Lower lobe of right lung (tissue), 2 donors: ENCODE measurements around the gene ZNF566. TPM values are rescaled to one million over a fixed set of nuclear protein-coding genes. Genes with fewer than 3 reads are reported as not detected.

Experiments
- ATAC-seq, 2 donors: fragments of 200-7000 bp; cut with Tn5 transposase; one replicate each; pipeline ENCODE4 v1.9.1; 2020 to 2022; ENCODE audit warnings: mild to moderate bottlenecking in 2 of 2, moderate library complexity in 2 of 2
- DNase-seq: peaks from one replicate; pipeline ENCODE4 v3.0.0-alpha.2; 2020
- H3K27ac ChIP-seq: fragments of 200-600 bp; one replicate; pipeline ENCODE4 v1.8.0; 2022
- H3K27me3 ChIP-seq: fragments of 200-600 bp; one replicate; pipeline ENCODE4 v1.8.0; 2022; ENCODE audit warnings: low read depth
- H3K36me3 ChIP-seq: fragments of 200-600 bp; one replicate; pipeline ENCODE4 v1.8.0; 2022; ENCODE audit warnings: mild to moderate bottlenecking
- H3K4me1 ChIP-seq: fragments of 200-600 bp; one replicate; pipeline ENCODE4 v1.8.0; 2022
- H3K4me3 ChIP-seq: fragments of 200-600 bp; one replicate; pipeline ENCODE4 v1.8.0; 2022; ENCODE audit warnings: mild to moderate bottlenecking
- H3K9me3 ChIP-seq: fragments of 200-600 bp; one replicate; pipeline ENCODE4 v1.8.0; 2022
- CTCF ChIP-seq: fragments of 200-600 bp; IDR thresholded peaks from one replicate; pipeline ENCODE4 v1.8.0; 2022; ENCODE audit warnings: antibody characterized with exemption, mild to moderate bottlenecking
- intact Hi-C: fragments of 100-400 bp; cut with DNase I; formaldehyde crosslinking; loops from one replicate; pipeline ENCODE4 v1.11.0; 2022
- total RNA-seq: library from RNA; stranded (reverse); fragmentation: NEBNext Ultra II Directional; extraction: Animal tissue kit (Norgen Biotek cat#: 25700); gene quantifications from one replicate; pipeline ENCODE4 v1.2.1, GENCODE V29; 2021
- donor health status: DM: no; HTN: yes; CAD: no; lungs with severe emphysema.

Gene ZNF566
- total RNA-seq, 1 donor from 2014 or later = 11.3 TPM

DNA sequence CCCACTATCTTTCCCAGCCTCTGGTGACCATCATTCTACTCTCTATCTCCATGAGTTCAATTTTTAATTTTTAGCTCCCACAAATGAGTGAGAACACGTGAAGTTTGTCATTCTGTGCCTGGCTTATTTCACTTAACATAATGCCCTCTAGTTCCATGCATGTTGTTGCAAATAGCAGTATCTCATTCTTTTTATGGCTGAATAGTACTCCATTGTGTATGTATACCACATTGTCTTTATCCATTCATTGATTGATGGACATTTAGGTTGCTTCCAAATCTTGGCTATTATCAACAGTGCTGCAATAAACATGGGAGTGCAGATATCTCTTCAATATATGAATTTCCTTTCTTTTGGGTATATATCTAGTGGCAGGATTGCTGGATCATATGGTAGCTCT lies 48.0 kb downstream of the ZNF566 start:
- Histone ChIP-seq H3K4me1 (no peaks in the 10 kb centered on the region), H3K27me3 (no peaks in the 10 kb centered on the region), H3K4me3 (no peak overlapping the region), H3K27ac (no peak overlapping the region), H3K9me3 (peaks cover 71% of the 10 kb centered on the region), H3K36me3 (no peaks in the 10 kb centered on the region)
- ATAC-seq (no peak), DNase-seq (no peak)
- TF ChIP-seq CTCF = no peak
- intact Hi-C loops = no loop called here

GRCh38 chr19:36436531-36436930 lies 52.8 kb downstream of the ZNF566 start:
- intact Hi-C loops = no loop called here
- H3K27ac ChIP-seq = no peak overlapping the region
- no peak for DNase-seq
- H3K4me3 ChIP-seq = no peak overlapping the region
- H3K9me3 ChIP-seq = peaks cover 36% of the 10 kb centered on the region
- H3K27me3 ChIP-seq = no peaks in the 10 kb centered on the region
- TF ChIP-seq CTCF = no peak
- no peaks in the 10 kb centered on the region for H3K4me1 ChIP-seq
- no peak for ATAC-seq
- H3K36me3 ChIP-seq = no peaks in the 10 kb centered on the region

- Histone ChIP-seq H3K4me1 (peaks cover 3% of the 10 kb centered on the region), H3K36me3 (no peaks in the 10 kb centered on the region), H3K9me3 (no peaks in the 10 kb centered on the region), H3K4me3 (no peak overlapping the region), H3K27ac (no peak overlapping the region), H3K27me3 (peaks cover 17% of the 10 kb centered on the region)
- ATAC-seq = no peak
- no peak for TF ChIP-seq CTCF
- intact Hi-C loops = no loop called here
- no peak for DNase-seq
Observed at GRCh38 chr19:36423925-36424324, 65.4 kb downstream of the ZNF566 start.

- Histone ChIP-seq H3K9me3 (no peaks in the 10 kb centered on the region), H3K27ac (no peak overlapping the region), H3K27me3 (peaks cover 17% of the 10 kb centered on the region), H3K4me1 (peaks cover 12% of the 10 kb centered on the region), H3K4me3 (peak overlapping the region; percentile 54), H3K36me3 (no peaks in the 10 kb centered on the region)
- TF ChIP-seq CTCF = no peak
- ATAC-seq = no peak
- DNase-seq = no peak
- intact Hi-C loops = no loop called here
Observed at GRCh38 chr19:36421749-36422481, 67.4 kb downstream of the ZNF566 start.

DNA sequence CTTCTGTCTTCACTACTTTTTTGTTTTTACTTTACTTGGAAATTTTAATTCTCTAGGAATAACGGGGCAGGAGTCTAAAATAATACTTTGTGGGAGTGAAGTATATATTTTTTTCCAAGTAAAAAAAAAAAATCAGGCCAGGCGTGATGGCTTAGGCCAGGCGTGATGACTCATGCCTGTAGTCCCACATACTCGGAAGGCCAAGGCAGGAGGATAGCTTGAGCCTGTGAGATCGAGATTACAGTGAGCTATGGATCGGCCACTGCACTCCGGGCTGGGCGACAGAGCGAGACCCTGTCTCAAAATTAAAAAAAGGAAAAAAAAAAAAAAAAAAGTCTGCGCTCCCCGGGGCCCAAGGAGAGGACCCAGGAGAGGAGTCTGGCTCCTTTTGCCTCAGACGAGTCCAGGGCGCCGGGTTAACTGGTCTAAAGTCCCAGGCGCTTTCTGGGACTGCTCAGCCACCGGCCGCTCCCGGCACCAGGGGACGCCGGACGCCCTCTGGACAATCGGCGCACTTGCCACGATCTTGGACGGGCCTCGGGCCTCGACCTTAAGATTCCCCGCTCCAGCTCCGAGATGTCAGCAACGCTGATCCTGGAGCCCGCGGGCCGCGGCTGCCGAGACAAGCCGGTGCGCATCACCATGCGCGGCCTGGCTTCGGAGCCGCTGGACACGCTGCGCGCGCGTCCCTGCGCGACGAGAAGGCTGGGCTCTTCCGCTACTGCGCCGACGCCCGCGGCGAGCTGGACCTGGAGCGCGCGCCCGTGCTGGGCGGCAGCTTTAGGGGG lies 68.2 kb downstream of the ZNF566 start:
- H3K27ac ChIP-seq = no peak overlapping the region

More for the DNA sequence above, 68.2 kb downstream of the ZNF566 start:
- no peak for TF ChIP-seq CTCF
- peaks cover 17% of the 10 kb centered on the region for H3K27me3 ChIP-seq
- H3K36me3 ChIP-seq = no peaks in the 10 kb centered on the region
- no peak for ATAC-seq
- DNase-seq = no peak
- intact Hi-C loops = no loop called here
- peaks cover 12% of the 10 kb centered on the region for H3K4me1 ChIP-seq
- no peaks in the 10 kb centered on the region for H3K9me3 ChIP-seq
- peak overlapping the region; percentile 54 for H3K4me3 ChIP-seq
